Heart right ventricle (tissue), 16 donors: ENCODE results near the gene CCDC102B. TPM values are rescaled to one million over a fixed set of nuclear protein-coding genes. Genes with fewer than 3 reads are reported as not detected.
"Not testable (repeated sequence)": the region's sequence is repeated elsewhere in the genome, so short reads cannot be mapped to it uniquely, and the experiment has no call there.

Experiments
- ATAC-seq, 8 donors: fragments of 200-7000 bp; cut with Tn5 transposase; one replicate each; pipeline ENCODE4 v1.9.1; 2020; ENCODE audit warnings: mild to moderate bottlenecking in 8 of 8, moderate library complexity in 8 of 8, moderate number of reproducible peaks in 1 of 8
- DNase-seq, 2 donors: peaks; one replicate each; pipeline ENCODE4 v3.0.0-alpha.2; 2020
- H3K27ac ChIP-seq, 10 donors: fragments of 200-600 bp; sonication (generic) in 2 of 10; one replicate each; pipeline versions ENCODE4 v1.5.0 to v1.8.0; 2020 to 2022; ENCODE audit warnings: mild to moderate bottlenecking in 3 of 10
- H3K27me3 ChIP-seq, 7 donors: fragments of 200-600 bp; one replicate each; pipeline ENCODE4 v1.8.0; 2021 to 2022; ENCODE audit warnings: mild to moderate bottlenecking in 2 of 7
- H3K36me3 ChIP-seq, 9 donors: fragments of 200-600 bp; sonication (generic) in 1 of 9; one replicate each; pipeline versions ENCODE4 v1.5.0 to v1.8.0; 2020 to 2022; ENCODE audit warnings: mild to moderate bottlenecking in 2 of 9
- H3K4me1 ChIP-seq, 9 donors: fragments of 200-600 bp; sonication (generic) in 1 of 9; one replicate each; pipeline versions ENCODE4 v1.5.0 to v1.8.0; 2020 to 2022; ENCODE audit warnings: mild to moderate bottlenecking in 4 of 9
- H3K4me3 ChIP-seq, 10 donors: fragments of 200-600 bp; sonication (generic) in 2 of 10; one replicate each; pipeline versions ENCODE4 v1.5.0 to v1.8.0; 2020 to 2022; ENCODE audit warnings: mild to moderate bottlenecking in 7 of 10, moderate library complexity in 2 of 10
- H3K9me3 ChIP-seq, 11 donors: fragments of 200-600 bp in 10 of 11; sonication (generic) in 2 of 11; one replicate each; pipeline versions ENCODE4 v1.5.0 to v1.8.0; 2013 to 2022; ENCODE audit warnings: mild to moderate bottlenecking in 2 of 11, control low read depth in 1 of 11, moderate library complexity in 1 of 11
- WGBS, 2 donors: extraction: QIAGEN DNeasy Blood & Tissue Kit; methylation state at CpG; one replicate each; pipeline ENCODE4 v1.1.7; 2013; ENCODE audit warnings: inconsistent platforms in 1 of 2; 5-methylcytosine and 5-hydroxymethylcytosine counted together
- intact Hi-C, 10 donors: fragments of 100-400 bp; cut with DNase I; formaldehyde crosslinking; loops; one replicate each; pipeline versions ENCODE4 v1.11.1 to v1.14.2; 2022
- polyA plus RNA-seq, 2 donors: library from polyadenylated mRNA; stranded (reverse); fragments of 200-250 nt; gene quantifications; one replicate each; pipeline ENCODE4 v1.2.3, GENCODE V29; 2013
- total RNA-seq, 10 donors: library from RNA; stranded (reverse); fragmentation: NEBNext Ultra II Directional in 3 of 10; extraction: Animal tissue kit (Norgen Biotek cat#: 25700) in 3 of 10; gene quantifications; one replicate each; pipeline versions ENCODE4 v1.2.1 to v1.2.4, GENCODE V29; 2021 to 2023
- TF ChIP-seq, protein P1 (sequence below), 9 donors: fragments of 200-600 bp; sonication (generic) in 2 of 9; IDR thresholded peaks; one replicate each; pipeline versions ENCODE4 v1.5.0 to v1.8.0; 2021 to 2022; ENCODE audit warnings: antibody characterized with exemption in 9 of 9, mild to moderate bottlenecking in 5 of 9, moderate library complexity in 1 of 9
- donor health status: Arrhythmogenic right ventricular cardiomyopathy.
- donor health status: ischemic (EF 13 %, LVEDD 7.1; RV severe dilation, severe dysfunction).
- donor health status: healthy with polysubstance abuse.
- donor health status: DM: no; HTN: yes; CAD: no.
- donor health status: DM: no; HTN: no; CAD: no.
- donor health status: ischemic (EF 25% LVEDD 6.9; RV normal size, moderate dysfunction).
- donor health status: ischemic (EF 25% LVEDD 5.7; RV mildly dilated, moderate dysfunction).
- donor health status: healthy.
- donor health status: DM: yes; HTN: yes; CAD: no.
- donor health status: Ischemic cardiomyopathy.
- donor health status: ischemic (EF 35%, LVEDD 5.7; RV mildly dilated, moderate dysfunction).
- donor health status: nonischemic (EF 11% LVEDD 7.7; RV severe dilation, severe dysfunction).
- donor health status: DM: yes; HTN: yes; CAD: no.
- donor health status: PGD.
- donor health status: ischemic (EF 29% LVEDD 5.4; RV normal size, mild dysfunction).
- donor health status: nonischemic (EF 23%, LVEDD 6.1; RV moderate dilation, normal function).

Gene CCDC102B
- total and polyA plus RNA-seq, 12 donors: 2.8 to 7.3 (median 5.8) TPM

DNA sequence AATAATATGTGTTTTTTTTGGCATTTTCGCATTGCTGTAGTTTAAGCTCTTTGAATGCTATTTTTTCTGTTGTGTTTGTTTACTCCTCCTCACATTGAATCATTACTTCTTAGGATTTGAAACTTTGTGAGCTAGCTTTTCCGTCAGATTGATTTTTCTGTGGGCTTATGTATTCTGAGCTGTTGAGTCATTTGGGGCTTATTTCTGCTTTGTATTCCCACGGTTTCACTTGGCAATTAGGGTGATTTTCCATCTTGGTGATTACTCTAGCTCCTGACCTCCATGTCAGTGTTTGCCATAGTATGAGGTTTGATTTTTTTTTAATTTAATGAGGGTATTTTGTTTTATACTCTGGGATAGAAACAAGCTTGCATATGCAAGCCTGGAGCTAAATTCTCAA is 200.0 kb downstream of the CCDC102B start:
- DNase-seq: no peak
- Histone ChIP-seq H3K4me1 (no peaks in the 10 kb centered on the region), H3K27me3 (no peaks in the 10 kb centered on the region), H3K9me3 (peaks cover 0 to 3% (median 0%) of the 10 kb centered on the region in 11 donors), H3K4me3 (no peak overlapping the region), H3K36me3 (no peaks in the 10 kb centered on the region), H3K27ac (no peak overlapping the region)
- intact Hi-C loops: no loop called here
- WGBS, 2 donors: 68 to 71% methylated on average over 3 of the region's 3 CpGs
- TF ChIP-seq, protein P1, sequence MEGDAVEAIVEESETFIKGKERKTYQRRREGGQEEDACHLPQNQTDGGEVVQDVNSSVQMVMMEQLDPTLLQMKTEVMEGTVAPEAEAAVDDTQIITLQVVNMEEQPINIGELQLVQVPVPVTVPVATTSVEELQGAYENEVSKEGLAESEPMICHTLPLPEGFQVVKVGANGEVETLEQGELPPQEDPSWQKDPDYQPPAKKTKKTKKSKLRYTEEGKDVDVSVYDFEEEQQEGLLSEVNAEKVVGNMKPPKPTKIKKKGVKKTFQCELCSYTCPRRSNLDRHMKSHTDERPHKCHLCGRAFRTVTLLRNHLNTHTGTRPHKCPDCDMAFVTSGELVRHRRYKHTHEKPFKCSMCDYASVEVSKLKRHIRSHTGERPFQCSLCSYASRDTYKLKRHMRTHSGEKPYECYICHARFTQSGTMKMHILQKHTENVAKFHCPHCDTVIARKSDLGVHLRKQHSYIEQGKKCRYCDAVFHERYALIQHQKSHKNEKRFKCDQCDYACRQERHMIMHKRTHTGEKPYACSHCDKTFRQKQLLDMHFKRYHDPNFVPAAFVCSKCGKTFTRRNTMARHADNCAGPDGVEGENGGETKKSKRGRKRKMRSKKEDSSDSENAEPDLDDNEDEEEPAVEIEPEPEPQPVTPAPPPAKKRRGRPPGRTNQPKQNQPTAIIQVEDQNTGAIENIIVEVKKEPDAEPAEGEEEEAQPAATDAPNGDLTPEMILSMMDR (IDR thresholded peaks at IDR 0.05): no peak
- ATAC-seq: no peak

GRCh38 chr18:69000366-69000765 is 202.5 kb downstream of the CCDC102B start:
- WGBS, 2 donors: 76 to 85% methylated on average over 1 of the region's 1 CpG
- Histone ChIP-seq H3K27me3 (no peaks in the 10 kb centered on the region), H3K36me3 (no peaks in the 10 kb centered on the region), H3K4me3 (no peak overlapping the region), H3K27ac (no peak overlapping the region), H3K4me1 (no peaks in the 10 kb centered on the region), H3K9me3 (peaks cover 0 to 3% (median 0%) of the 10 kb centered on the region in 11 donors)
- intact Hi-C loops: no loop called here
- TF ChIP-seq, protein P1 (IDR thresholded peaks at IDR 0.05): no peak
- DNase-seq (no peak), ATAC-seq (no peak)

DNA sequence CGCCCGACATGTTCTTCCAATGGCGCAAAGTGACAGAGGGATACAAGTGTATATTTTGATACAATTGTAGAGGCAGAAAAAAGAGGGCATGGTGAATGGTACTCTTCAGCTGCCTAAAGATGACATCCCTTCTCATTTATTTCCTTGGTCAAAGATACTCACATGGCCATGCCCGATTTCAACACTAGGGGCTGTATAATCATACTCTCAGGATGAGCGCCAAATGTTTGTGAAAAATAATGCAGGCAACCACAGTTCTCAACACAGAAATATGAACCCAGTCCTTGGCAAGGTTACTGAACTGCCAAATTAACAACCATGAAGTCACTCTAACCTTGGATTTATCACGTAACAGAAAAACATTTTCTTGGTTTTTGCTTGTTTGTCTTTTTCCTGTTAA is 204.4 kb downstream of the CCDC102B start:
- no peaks in the 10 kb centered on the region for H3K27me3 ChIP-seq
- H3K36me3 ChIP-seq: no peaks in the 10 kb centered on the region
- ATAC-seq (no peak), DNase-seq (no peak)
- 90 to 95% methylated on average over 6 of the region's 6 CpGs for WGBS, 2 donors
- H3K4me1 ChIP-seq: no peaks in the 10 kb centered on the region
- H3K9me3 ChIP-seq: no peaks in the 10 kb centered on the region
- no peak overlapping the region for H3K4me3 ChIP-seq
- H3K27ac ChIP-seq: no peak overlapping the region
- TF ChIP-seq, protein P1 (IDR thresholded peaks at IDR 0.05): peak in 2 of 9 donors; percentile 6 to 20
- intact Hi-C loops: no loop called here

- H3K9me3 ChIP-seq, DNase-seq, ATAC-seq, H3K36me3 ChIP-seq, intact Hi-C loops, H3K27ac ChIP-seq, H3K27me3 ChIP-seq, H3K4me3 ChIP-seq, H3K4me1 ChIP-seq: not testable (repeated sequence)
- whole genome bisulfite sequencing, 2 donors: 96 to 98% methylated on average over 4 of the region's 4 CpGs
Observed at GRCh38 chr18:69006212-69006611, 208.3 kb downstream of the CCDC102B start.

GRCh38 chr18:69008538-69008937 is 210.7 kb downstream of the CCDC102B start:
- H3K4me1 ChIP-seq: no peaks in the 10 kb centered on the region
- intact Hi-C loops: no loop called here
- no peak for DNase-seq
- H3K4me3 ChIP-seq: no peak overlapping the region
- H3K27ac ChIP-seq: no peak overlapping the region
- WGBS, 2 donors: 81 to 82% methylated on average over 5 of the region's 5 CpGs
- no peaks in the 10 kb centered on the region for H3K9me3 ChIP-seq
- TF ChIP-seq, protein P1 (IDR thresholded peaks at IDR 0.05): no peak
- no peaks in the 10 kb centered on the region for H3K27me3 ChIP-seq
- ATAC-seq: no peak
- H3K36me3 ChIP-seq: no peaks in the 10 kb centered on the region
